GM20000 (cell line): ENCODE data around the gene STAG1.

Experiments used
- DNase-seq: peaks from one replicate; pipeline ENCODE4 v3.0.0; 2012; ENCODE audit warnings: low spot score
- CTCF ChIP-seq: IDR thresholded peaks from 2 replicates; pipeline ENCODE4 v1.5.1; 2012; ENCODE audit warnings: mild to moderate bottlenecking, control low read depth; ENCODE audit errors: extremely low read depth, missing control alignments

The STAG1 gene

GRCh38 chr3:136292500-136292899 is 459.7 kb downstream of the STAG1 start:
- no peak for DNase-seq
- no peak for TF ChIP-seq CTCF

- no peak for DNase-seq
- no peak for TF ChIP-seq CTCF
Measured at GRCh38 chr3:136291302-136291701, 460.9 kb downstream of the STAG1 start.
